ENCODE measurements around the gene RASGRP1. TPM values are rescaled to one million over a fixed set of nuclear protein-coding genes. Genes with fewer than 3 reads are reported as not detected.

RASGRP1 gene
- total RNA-seq, 5 donors from 2014 or later (not counting 1 experiment from before 2014, with no cell fraction given), result 118 to 148 (median 131) TPM

DNA sequence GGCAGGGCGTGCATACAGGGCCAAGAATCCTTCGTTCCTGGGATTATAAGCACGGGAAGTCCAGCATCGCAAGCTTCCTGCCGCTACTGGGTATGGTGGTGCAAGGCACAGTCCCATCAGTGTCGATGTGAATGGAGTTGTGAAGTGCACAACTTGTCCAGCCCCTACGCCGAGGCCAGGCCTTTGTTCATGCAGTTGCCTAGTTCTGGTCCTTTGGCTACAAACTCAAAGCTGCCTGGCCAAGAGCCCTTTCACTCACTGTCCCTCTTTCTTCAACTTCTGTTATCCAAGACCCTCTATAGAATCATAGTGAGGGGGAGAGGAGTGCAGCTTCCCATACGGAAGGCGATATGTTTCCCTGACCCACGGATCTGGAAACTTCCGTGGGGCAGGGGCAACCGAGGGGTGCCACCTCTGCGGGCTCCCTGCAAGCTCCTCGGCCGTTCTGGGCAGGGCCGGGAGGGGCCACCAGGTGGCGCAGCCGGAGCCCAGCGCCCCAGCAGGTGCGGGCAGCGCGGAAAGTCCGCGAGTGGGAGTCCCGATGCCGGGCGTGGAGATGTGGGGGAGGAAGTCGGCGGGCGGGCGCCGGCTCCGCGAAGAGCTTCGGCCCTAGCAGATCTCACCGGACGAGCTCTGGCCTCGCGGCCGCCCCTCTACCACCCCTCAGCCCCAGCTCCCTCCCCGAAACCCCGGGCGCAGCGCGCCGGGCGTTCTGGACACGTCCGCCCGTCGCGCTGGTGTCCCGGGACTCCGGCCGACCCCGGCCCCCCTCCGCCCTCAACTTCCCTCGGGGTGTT lies 693 bp downstream of the RASGRP1 start:
- Histone ChIP-seq H3K27ac (ENCODE audit: low read length) (peak overlapping the region; percentile 83), H3K4me1 (ENCODE audit: control insufficient read depth in 1 of 2, extremely low read depth in 1 of 2, insufficient read depth in 2 of 2, low read length in 2 of 2) (peaks cover 40 to 51% of the 10 kb centered on the region in 2 experiments), H3K27me3 (replicated peaks in 1 of 2; ENCODE audit: control insufficient read depth in 2 of 2, extremely low read depth in 1 of 2, insufficient read depth in 2 of 2, low read length in 1 of 2) (no peaks in the 10 kb centered on the region), H3K36me3 (ENCODE audit: control insufficient read depth in 2 of 2, extremely low read depth in 1 of 2, insufficient read depth in 1 of 2, low read length in 1 of 2) (peaks cover 3 to 24% of the 10 kb centered on the region in 2 donors), H3K9me3 (no peaks in the 10 kb centered on the region), H3K4me3 (ENCODE audit: control insufficient read depth in 1 of 2, extremely low read depth in 1 of 2, low read length in 1 of 2) (peak overlapping the region; percentile 90)
- Mint-ChIP-seq H3K9me3 (no peaks in the 10 kb centered on the region), H3K4me1 (peaks cover 58 to 65% (median 64%) of the 10 kb centered on the region in 3 donors), H3K4me3 (peak overlapping the region; percentile 87 to 96 (median 88)), H3K36me3 (peaks cover 30% of the 10 kb centered on the region), H3K27me3 (no peaks in the 10 kb centered on the region), H3K27ac (peak overlapping the region; percentile 94 to 98)
- ATAC-seq (replicated peaks in 1 of 4) (peak; percentile 75 to 77 (median 76)), DNase-seq (peak; percentile 65 to 92 (median 82))
- POLR2A ChIA-PET, result interaction anchor here (0.5 to 1.8 kb wide), 15 partner anchors 8 to 437 kb away, joined by 3 to 8 read pairs (median 4); no protein-coding TSS in a partner anchor
- WGBS (ENCODE audit: insufficient coverage), result 0% methylated on average over 28 of the region's 59 CpGs
- CTCF ChIA-PET, result interaction anchor here (0.6 to 6.8 kb wide), 51 partner anchors 8 to 141 kb away, joined by 3 to 249 read pairs (median 4); partner anchors contain the start of gene FAM98B (in 2 of the 2)

DNA sequence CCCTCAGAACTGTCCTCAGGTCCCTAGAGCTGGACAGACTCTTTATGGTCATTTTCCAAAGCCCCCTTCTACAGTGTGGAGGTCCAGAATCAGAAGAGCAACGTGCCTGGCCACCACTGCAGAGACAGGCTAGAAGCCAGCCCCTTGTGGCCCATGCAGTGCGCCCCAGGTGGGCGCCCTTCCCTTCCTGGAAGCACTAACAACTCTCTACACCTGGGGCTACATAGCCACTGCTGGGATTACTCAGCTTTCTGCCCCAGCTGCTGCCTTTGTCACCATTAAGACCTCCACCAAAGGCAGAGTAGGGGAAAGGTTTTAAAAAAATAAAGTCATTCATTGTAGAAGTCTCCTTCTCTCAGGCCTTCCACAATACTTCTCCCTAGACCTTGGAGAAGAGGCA lies 2.3 kb downstream of the RASGRP1 start:
- peak in 4 of 35 experiments; percentile 8 to 24 (median 20) for DNase-seq
- peak overlapping the region; percentile 94 to 98 for H3K27ac Mint-ChIP-seq
- Histone ChIP-seq H3K27me3 (replicated peaks in 1 of 2; ENCODE audit: control insufficient read depth in 2 of 2, extremely low read depth in 1 of 2, insufficient read depth in 2 of 2, low read length in 1 of 2) (no peaks in the 10 kb centered on the region), H3K4me1 (ENCODE audit: control insufficient read depth in 1 of 2, extremely low read depth in 1 of 2, insufficient read depth in 2 of 2, low read length in 2 of 2) (peaks cover 56 to 67% of the 10 kb centered on the region in 2 experiments), H3K27ac (ENCODE audit: low read length) (peak overlapping the region; percentile 83), H3K4me3 (ENCODE audit: control insufficient read depth in 1 of 2, extremely low read depth in 1 of 2, low read length in 1 of 2) (peak overlapping the region; percentile 90), H3K36me3 (ENCODE audit: control insufficient read depth in 2 of 2, extremely low read depth in 1 of 2, insufficient read depth in 1 of 2, low read length in 1 of 2) (peaks cover 3 to 35% of the 10 kb centered on the region in 2 donors), H3K9me3 (no peaks in the 10 kb centered on the region)
- 0% methylated on average over 1 of the region's 3 CpGs for WGBS (ENCODE audit: insufficient coverage)
- peaks cover 74 to 80% (median 78%) of the 10 kb centered on the region in 3 donors for H3K4me1 Mint-ChIP-seq
- H3K27me3 Mint-ChIP-seq, result no peaks in the 10 kb centered on the region
- ChIA-PET CTCF (interaction anchor here (0.6 to 6.8 kb wide), 8 partner anchors 9 to 137 kb away, joined by 3 to 249 read pairs (median 4); no protein-coding TSS in a partner anchor), POLR2A (interaction anchor here (0.5 to 0.6 kb wide), 2 partner anchors 109 to 130 kb away, joined by 3 to 5 read pairs; no protein-coding TSS in a partner anchor)
- no peak for ATAC-seq (replicated peaks in 1 of 4)
- H3K9me3 Mint-ChIP-seq, result no peaks in the 10 kb centered on the region
- peaks cover 46% of the 10 kb centered on the region for H3K36me3 Mint-ChIP-seq
- peak overlapping the region; percentile 87 to 96 (median 88) for H3K4me3 Mint-ChIP-seq

DNA sequence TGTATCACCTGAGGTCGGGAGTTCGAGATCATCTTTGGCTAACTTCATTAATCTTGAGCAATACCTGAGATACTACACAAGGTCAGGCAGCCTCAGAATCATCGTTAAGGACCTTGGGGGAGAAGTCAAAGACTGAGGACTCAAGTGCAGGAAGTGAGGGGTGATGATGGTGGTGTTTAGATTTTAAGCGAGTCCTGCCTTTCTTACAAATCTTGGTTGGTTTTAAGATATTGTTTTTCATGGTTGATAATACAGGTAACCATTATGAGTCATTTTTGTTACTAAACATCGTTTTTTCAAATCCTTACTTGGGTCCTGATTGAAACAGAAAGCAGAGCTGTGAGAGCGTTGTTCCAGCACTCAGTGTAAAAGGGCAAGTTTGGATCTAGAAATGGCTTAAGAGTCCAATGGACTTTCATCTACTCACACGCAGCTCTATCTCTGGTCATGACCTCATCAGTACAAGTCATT lies 4.1 kb downstream of the RASGRP1 start:
- ChIA-PET CTCF (interaction anchor here (0.6 to 6.8 kb wide), 9 partner anchors 9 to 144 kb away, joined by 3 to 249 read pairs (median 4); no protein-coding TSS in a partner anchor), POLR2A (interaction anchor here (1.0 to 1.7 kb wide), 4 partner anchors 111 to 127 kb away, joined by 3 to 5 read pairs (median 4); no protein-coding TSS in a partner anchor)
- H3K4me3 Mint-ChIP-seq, result peak overlapping the region; percentile 87 to 96 (median 88)
- H3K4me1 Mint-ChIP-seq, result peaks cover 78 to 86% (median 80%) of the 10 kb centered on the region in 3 donors
- Histone ChIP-seq H3K27ac (ENCODE audit: low read length) (peak overlapping the region; percentile 83), H3K4me1 (ENCODE audit: control insufficient read depth in 1 of 2, extremely low read depth in 1 of 2, insufficient read depth in 2 of 2, low read length in 2 of 2) (peaks cover 66 to 74% of the 10 kb centered on the region in 2 experiments), H3K27me3 (replicated peaks in 1 of 2; ENCODE audit: control insufficient read depth in 2 of 2, extremely low read depth in 1 of 2, insufficient read depth in 2 of 2, low read length in 1 of 2) (no peaks in the 10 kb centered on the region), H3K36me3 (ENCODE audit: control insufficient read depth in 2 of 2, extremely low read depth in 1 of 2, insufficient read depth in 1 of 2, low read length in 1 of 2) (peaks cover 3 to 51% of the 10 kb centered on the region in 2 donors), H3K9me3 (no peaks in the 10 kb centered on the region), H3K4me3 (ENCODE audit: control insufficient read depth in 1 of 2, extremely low read depth in 1 of 2, low read length in 1 of 2) (peak overlapping the region; percentile 30 to 90)
- H3K27me3 Mint-ChIP-seq, result no peaks in the 10 kb centered on the region
- no peaks in the 10 kb centered on the region for H3K9me3 Mint-ChIP-seq
- no CpG with 5 or more reads among the region's 7 CpGs for WGBS (ENCODE audit: insufficient coverage)
- ATAC-seq (replicated peaks in 1 of 4), result peak in 3 of 4 experiments; percentile 3 to 17 (median 15)
- H3K27ac Mint-ChIP-seq, result peak overlapping the region; percentile 94 to 98
- peaks cover 59% of the 10 kb centered on the region for H3K36me3 Mint-ChIP-seq
- DNase-seq, result peak in 2 of 35 experiments; percentile 35 to 47

DNA sequence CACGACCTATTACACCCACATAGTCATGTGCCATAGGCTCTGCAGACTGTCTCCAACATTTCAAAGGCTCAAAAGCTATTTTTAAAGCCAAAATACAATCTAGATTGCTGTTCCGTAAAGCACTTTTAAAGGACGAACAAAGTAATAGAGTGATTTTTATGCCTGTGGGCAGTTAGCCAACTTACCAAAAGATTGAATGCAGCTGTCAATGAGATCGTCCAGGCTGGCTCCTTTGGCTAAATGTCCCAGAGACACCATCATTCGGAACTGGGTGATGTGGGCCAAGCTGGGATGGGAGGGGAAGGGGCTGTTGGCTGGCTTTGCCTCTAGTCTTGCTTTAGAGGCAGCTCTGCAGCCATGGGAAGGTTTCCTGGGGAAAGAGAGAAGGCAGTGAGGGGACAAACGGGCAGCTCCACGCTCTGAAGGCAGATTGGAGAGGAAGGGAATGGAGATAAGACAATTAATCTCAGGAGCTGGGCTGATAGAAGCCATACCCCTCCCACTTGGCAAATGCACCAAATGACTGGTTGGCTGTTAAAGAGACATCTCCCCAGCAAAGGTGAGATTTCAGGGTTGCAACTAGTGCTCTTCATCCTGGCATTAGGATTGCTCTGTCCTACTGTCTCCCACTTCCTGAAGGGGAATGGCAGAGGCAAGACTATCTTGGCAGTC lies 4.8 kb downstream of the RASGRP1 start:
- H3K4me1 ChIP-seq (ENCODE audit: control insufficient read depth in 1 of 2, extremely low read depth in 1 of 2, insufficient read depth in 2 of 2, low read length in 2 of 2), result peaks cover 71 to 73% of the 10 kb centered on the region in 2 experiments
- H3K4me1 Mint-ChIP-seq, result peaks cover 80 to 86% (median 82%) of the 10 kb centered on the region in 3 donors
- 52% methylated on average over 5 of the region's 7 CpGs for WGBS (ENCODE audit: insufficient coverage)
- H3K27ac Mint-ChIP-seq, result peak overlapping the region; percentile 94 to 98
- H3K27ac ChIP-seq (ENCODE audit: low read length), result peak overlapping the region; percentile 83
- no peaks in the 10 kb centered on the region for H3K9me3 Mint-ChIP-seq
- no peaks in the 10 kb centered on the region for H3K27me3 Mint-ChIP-seq
- no peaks in the 10 kb centered on the region for H3K27me3 ChIP-seq (replicated peaks in 1 of 2; ENCODE audit: control insufficient read depth in 2 of 2, extremely low read depth in 1 of 2, insufficient read depth in 2 of 2, low read length in 1 of 2)
- peak overlapping the region in 1 of 2 donors; percentile 90 for H3K4me3 ChIP-seq (ENCODE audit: control insufficient read depth in 1 of 2, extremely low read depth in 1 of 2, low read length in 1 of 2)
- peak overlapping the region; percentile 87 to 96 (median 88) for H3K4me3 Mint-ChIP-seq
- H3K36me3 ChIP-seq (ENCODE audit: control insufficient read depth in 2 of 2, extremely low read depth in 1 of 2, insufficient read depth in 1 of 2, low read length in 1 of 2), result peaks cover 3 to 58% of the 10 kb centered on the region in 2 donors
- DNase-seq (no peak), ATAC-seq (replicated peaks in 1 of 4) (no peak)
- H3K36me3 Mint-ChIP-seq, result peaks cover 66% of the 10 kb centered on the region
- no peaks in the 10 kb centered on the region for H3K9me3 ChIP-seq
- POLR2A ChIA-PET, result interaction anchor here (1.4 to 1.7 kb wide), 2 partner anchors 112 to 127 kb away, joined by 4 to 5 read pairs; no protein-coding TSS in a partner anchor
- CTCF ChIA-PET, result interaction anchor here (0.7 to 6.8 kb wide), 10 partner anchors 8 to 140 kb away, joined by 3 to 249 read pairs (median 4); no protein-coding TSS in a partner anchor

DNA sequence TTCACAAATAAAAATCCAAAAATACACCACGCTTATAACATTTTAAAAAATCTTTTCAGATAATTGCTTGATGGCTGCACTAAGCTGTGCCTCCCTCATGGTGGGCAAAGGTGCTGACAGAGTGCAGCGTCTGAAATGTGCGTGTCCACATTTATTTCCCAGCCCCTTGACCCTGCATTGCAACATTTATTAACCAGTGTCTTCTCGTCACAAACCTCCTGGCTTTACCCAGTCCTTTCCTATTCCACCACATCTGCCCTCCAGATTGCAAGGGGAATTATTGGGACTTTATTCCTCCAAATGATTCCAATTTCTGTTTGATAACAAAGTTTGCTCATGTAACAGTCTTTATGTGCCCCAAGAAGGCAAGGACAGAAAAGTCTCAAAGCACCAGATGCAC lies 5.5 kb downstream of the RASGRP1 start:
- Histone ChIP-seq H3K27me3 (replicated peaks in 1 of 2; ENCODE audit: control insufficient read depth in 2 of 2, extremely low read depth in 1 of 2, insufficient read depth in 2 of 2, low read length in 1 of 2) (no peaks in the 10 kb centered on the region), H3K9me3 (no peaks in the 10 kb centered on the region), H3K4me1 (ENCODE audit: control insufficient read depth in 1 of 2, extremely low read depth in 1 of 2, insufficient read depth in 2 of 2, low read length in 2 of 2) (peaks cover 78 to 79% of the 10 kb centered on the region in 2 experiments), H3K36me3 (ENCODE audit: control insufficient read depth in 2 of 2, extremely low read depth in 1 of 2, insufficient read depth in 1 of 2, low read length in 1 of 2) (peaks cover 6 to 64% of the 10 kb centered on the region in 2 donors), H3K4me3 (ENCODE audit: control insufficient read depth in 1 of 2, extremely low read depth in 1 of 2, low read length in 1 of 2) (peak overlapping the region in 1 of 2 donors; percentile 49), H3K27ac (ENCODE audit: low read length) (peak overlapping the region; percentile 74)
- POLR2A ChIA-PET, result no interaction called here
- Mint-ChIP-seq H3K27me3 (no peaks in the 10 kb centered on the region), H3K4me3 (peak overlapping the region; percentile 87 to 96 (median 88)), H3K4me1 (peaks cover 86 to 92% (median 88%) of the 10 kb centered on the region in 3 donors), H3K36me3 (peaks cover 66% of the 10 kb centered on the region), H3K27ac (peak overlapping the region; percentile 94 to 98), H3K9me3 (no peaks in the 10 kb centered on the region)
- DNase-seq (no peak), ATAC-seq (replicated peaks in 1 of 4) (no peak)
- CTCF ChIA-PET, result interaction anchor here (1.0 to 6.8 kb wide), 4 partner anchors 128 to 141 kb away, joined by 3 to 249 read pairs (median 50); no protein-coding TSS in a partner anchor
- 78% methylated on average over 4 of the region's 4 CpGs for WGBS (ENCODE audit: insufficient coverage)

Measured in T-cell (primary cell).